ENCODE measurements around the gene MOCS3.

MOCS3 gene

DNA sequence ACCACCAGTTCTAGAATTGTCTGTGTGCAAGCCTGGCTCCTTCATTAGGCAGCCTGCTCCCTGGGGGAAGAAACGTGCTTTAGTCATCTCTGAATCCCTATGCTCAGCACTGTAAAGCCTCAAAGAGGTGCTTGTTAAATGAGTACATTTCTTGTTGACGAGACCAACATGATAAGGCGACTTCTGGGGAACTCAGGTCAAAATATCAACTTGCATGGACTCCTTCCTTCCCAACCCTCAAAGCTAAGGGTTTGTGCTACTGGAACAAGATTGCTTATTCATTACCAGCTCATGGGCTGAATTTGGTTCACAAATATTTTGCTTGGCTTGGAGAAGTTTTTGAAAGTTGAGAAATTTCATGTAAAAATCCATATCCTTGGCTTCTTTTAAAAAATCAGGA is 53.7 kb downstream of the MOCS3 start:
- no peak for DNase-seq (ENCODE audit: low spot score)

Measured in COLO829 (cell line).